SK-N-MC (cell line): ENCODE data around the gene FMN2.

ENCODE experiments used
- EZH2 ChIP-seq: fragments of 200-600 bp; sonication (generic); IDR thresholded peaks from one replicate; pipeline ENCODE4 v1.6.1; 2017; ENCODE audit warnings: antibody characterized with exemption
- FOXP2 ChIP-seq: optimal IDR thresholded peaks from 2 replicates; pipeline ENCODE3; 2011; ENCODE audit warnings: mild to moderate bottlenecking, moderate library complexity; ENCODE audit not compliant: insufficient read depth; ENCODE audit errors: extremely low read length, control extremely low read depth
- POLR2AphosphoS5 ChIP-seq: IDR thresholded peaks from 2 replicates; pipeline ENCODE4 v1.6.1; 2012; ENCODE audit warnings: mild to moderate bottlenecking, low read depth, low read length, borderline replicate concordance

DNA sequence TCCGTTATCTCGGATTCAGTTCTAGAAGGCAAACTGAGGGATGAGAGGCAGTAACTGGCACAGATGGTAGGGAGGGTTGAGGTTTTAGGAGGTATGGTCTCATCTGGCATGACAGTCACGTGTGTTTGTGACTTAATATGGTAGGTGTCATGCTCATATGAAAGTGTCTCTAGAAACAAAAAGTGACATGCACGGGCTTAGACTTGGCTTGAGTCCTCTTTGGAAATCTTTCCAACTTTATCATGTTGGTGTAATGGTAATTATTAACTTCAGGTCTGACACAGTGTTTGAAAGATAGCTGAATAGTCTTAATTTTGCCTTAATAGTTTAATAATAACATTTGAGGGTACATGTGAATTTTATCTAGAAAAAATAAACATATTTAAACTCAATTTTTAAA, 218.1 kb downstream of the FMN2 start:
- no peak for TF ChIP-seq EZH2
- TF ChIP-seq POLR2AphosphoS5 = no peak
- no peak for TF ChIP-seq FOXP2
